Uterus (tissue), 2 donors: ENCODE measurements around the gene MTX3.

Source experiments
- CTCF ChIP-seq, 4 experiments: fragments of 200-600 bp in 2 of 4; fragments of 450-650 bp in 2 of 4; sonication (generic) in 2 of 4; IDR thresholded peaks; one replicate each; pipeline ENCODE4 v1.5.1; 2016 to 2019; ENCODE audit warnings: antibody characterized with exemption in 4 of 4, mild to moderate bottlenecking in 2 of 4, moderate library complexity in 1 of 4
- POLR2A ChIP-seq, 2 donors: fragments of 450-650 bp; IDR thresholded peaks; one replicate each; pipeline ENCODE4 v1.6.1; 2016; ENCODE audit warnings: antibody characterized with exemption in 2 of 2, mild to moderate bottlenecking in 1 of 2, moderate library complexity in 1 of 2

GRCh38 chr5:79992891-79993657 is 2.0 kb upstream of the MTX3 start:
- TF ChIP-seq CTCF (IDR thresholded peaks at IDR 0.05) = no peak
- no peak for TF ChIP-seq POLR2A (IDR thresholded peaks at IDR 0.05)
